Neuronal stem cell (in vitro differentiated cells): ENCODE results near the gene CTNNA1.

Experiments
- DNase-seq: peaks from one replicate; pipeline ENCODE4 v3.0.0-alpha.2; 2013; ENCODE audit warnings: low spot score
- H2AFZ ChIP-seq: one replicate; pipeline ENCODE4 v1.6.1; 2013; ENCODE audit warnings: mild to moderate bottlenecking, low read length, inconsistent platforms
- H2AK5ac ChIP-seq: 2 replicates; pipeline ENCODE4 v1.6.1; 2013; ENCODE audit warnings: low read depth, mild to moderate bottlenecking, inconsistent platforms, low read length, moderate library complexity, mixed read lengths
- H2BK120ac ChIP-seq: 2 replicates; pipeline ENCODE4 v1.6.1; 2013; ENCODE audit warnings: low read depth, mild to moderate bottlenecking, inconsistent platforms, low read length, moderate library complexity, mixed read lengths
- H2BK12ac ChIP-seq: one replicate; pipeline ENCODE4 v1.6.1; 2013; ENCODE audit warnings: low read length, inconsistent platforms
- H2BK15ac ChIP-seq: 2 replicates; pipeline ENCODE4 v1.6.1; 2013; ENCODE audit warnings: mild to moderate bottlenecking, low read length, inconsistent platforms, mixed read lengths
- H2BK5ac ChIP-seq: one replicate; pipeline ENCODE4 v1.6.1; 2013; ENCODE audit warnings: inconsistent platforms, mild to moderate bottlenecking, low read length, moderate library complexity
- H3K14ac ChIP-seq: one replicate; pipeline ENCODE4 v1.6.1; 2013; ENCODE audit warnings: low read length, inconsistent platforms
- H3K18ac ChIP-seq: 2 replicates; pipeline ENCODE4 v1.6.1; 2013; ENCODE audit warnings: low read length, inconsistent platforms
- H3K23ac ChIP-seq: 2 replicates; pipeline ENCODE4 v1.6.1; 2013; ENCODE audit warnings: low read depth, mild to moderate bottlenecking, mixed read lengths, low read length, inconsistent platforms; ENCODE audit not compliant: poor library complexity
- H3K27ac ChIP-seq: replicated peaks from 3 replicates; pipeline ENCODE4 v1.5.1; 2013; ENCODE audit warnings: low read length, inconsistent platforms
- H3K27me3 ChIP-seq, 3 experiments: 2 replicates each; pipeline ENCODE4 v1.6.1; 2013; ENCODE audit warnings: low read length in 3 of 3, mild to moderate bottlenecking in 2 of 3, inconsistent platforms in 1 of 3, low read depth in 1 of 3, mixed read lengths in 1 of 3, moderate library complexity in 1 of 3; ENCODE audit not compliant: control insufficient read depth in 3 of 3, insufficient read depth in 3 of 3
- H3K36me3 ChIP-seq, 2 donors: replicated peaks in 1 of 2; 2 replicates each; pipeline ENCODE4 v1.6.1; 2013; ENCODE audit warnings: low read length in 2 of 2; ENCODE audit not compliant: control insufficient read depth in 2 of 2, insufficient read depth in 2 of 2
- H3K4ac ChIP-seq: 2 replicates; pipeline ENCODE4 v1.6.1; 2013; ENCODE audit warnings: inconsistent platforms, mild to moderate bottlenecking, low read length, moderate library complexity
- H3K4me1 ChIP-seq, 2 donors: 1 replicate in 1 of 2; 2 replicates in 1 of 2; pipeline ENCODE4 v1.6.1; 2013; ENCODE audit warnings: low read length in 2 of 2, low read depth in 1 of 2; ENCODE audit not compliant: control insufficient read depth in 2 of 2, insufficient read depth in 1 of 2
- H3K4me2 ChIP-seq: one replicate; pipeline ENCODE4 v1.6.1; 2013; ENCODE audit warnings: mild to moderate bottlenecking, low read length, inconsistent platforms; ENCODE audit not compliant: insufficient read depth, poor library complexity, severe bottlenecking
- H3K4me3 ChIP-seq, 2 donors: 2 replicates each; pipeline ENCODE4 v1.5.1; 2013; ENCODE audit warnings: low read length in 2 of 2, mild to moderate bottlenecking in 2 of 2, inconsistent platforms in 1 of 2, moderate library complexity in 1 of 2
- H3K79me1 ChIP-seq: one replicate; pipeline ENCODE4 v1.6.1; 2013; ENCODE audit warnings: low read depth, mild to moderate bottlenecking, inconsistent platforms, low read length, moderate library complexity
- H3K9ac ChIP-seq: one replicate; pipeline ENCODE4 v1.6.1; 2013; ENCODE audit warnings: mild to moderate bottlenecking, low read depth, low read length, inconsistent platforms; ENCODE audit not compliant: poor library complexity
- H3K9me3 ChIP-seq, 2 donors: replicated peaks in 1 of 2; 2 replicates each; pipeline versions ENCODE3 to v1.6.1; 2013; ENCODE audit warnings: low read length in 2 of 2, mild to moderate bottlenecking in 2 of 2, inconsistent platforms in 1 of 2, low read depth in 1 of 2, mixed read lengths in 1 of 2, moderate library complexity in 1 of 2; ENCODE audit not compliant: control insufficient read depth in 2 of 2, insufficient read depth in 1 of 2
- H4K8ac ChIP-seq: one replicate; pipeline ENCODE4 v1.6.1; 2013; ENCODE audit warnings: low read depth, mild to moderate bottlenecking, inconsistent platforms, low read length, moderate library complexity
- H4K91ac ChIP-seq: one replicate; pipeline ENCODE4 v1.6.1; 2013; ENCODE audit warnings: low read length, low read depth, mild to moderate bottlenecking, inconsistent platforms; ENCODE audit not compliant: poor library complexity
- WGBS, 2 donors: extraction: QIAGEN DNeasy Blood & Tissue Kit; methylation state at CpG; one replicate each; pipeline ENCODE4 v1.1.7; 2013; ENCODE audit warnings: missing lambda C conversion rate in 2 of 2, mixed read lengths in 1 of 2; ENCODE audit not compliant: insufficient read length in 2 of 2, insufficient replicate concordance in 1 of 2; ENCODE audit errors: extremely low coverage in 2 of 2; 5-methylcytosine and 5-hydroxymethylcytosine counted together

Gene CTNNA1

DNA sequence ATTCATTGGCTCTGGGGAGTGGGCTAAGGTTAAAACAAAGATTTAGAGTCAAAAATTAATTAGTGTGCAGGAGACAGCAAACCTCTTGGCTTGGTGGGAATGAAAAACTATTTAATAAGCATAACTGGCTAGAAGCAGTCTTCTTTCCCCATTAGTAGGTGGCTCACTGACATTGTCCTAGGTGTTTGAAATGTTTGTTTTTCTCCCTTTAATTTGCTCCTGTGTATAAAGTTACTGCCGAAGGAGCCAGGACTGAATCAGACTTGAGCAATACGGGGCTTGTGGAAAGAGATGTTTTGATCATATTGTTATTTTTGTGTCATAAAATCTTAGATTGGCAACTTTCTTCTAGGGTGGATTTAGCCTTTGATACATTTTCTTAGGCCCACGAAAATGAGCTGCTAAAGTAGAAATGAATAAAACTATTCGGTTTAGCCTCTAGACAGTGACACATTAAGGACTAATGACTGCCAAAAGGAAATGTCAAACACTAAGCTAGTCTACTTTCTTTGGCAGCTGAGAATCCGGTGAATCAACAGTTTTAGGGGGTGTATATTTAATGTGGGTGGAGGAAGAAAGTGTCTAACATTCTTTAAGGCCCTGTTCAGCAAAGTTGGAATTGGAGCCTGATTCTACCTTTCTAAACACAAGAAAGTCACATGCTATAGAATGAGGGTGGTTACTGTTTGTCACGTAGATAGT lies 91.7 kb downstream of the CTNNA1 start:
- Histone ChIP-seq H3K79me1 (no peaks in the 10 kb centered on the region), H3K36me3 (peaks cover 0 to 11% of the 10 kb centered on the region in 2 donors), H3K9me3 (no peaks in the 10 kb centered on the region), H3K4me2 (no peak overlapping the region), H2AFZ (no peak overlapping the region), H3K4ac (no peak overlapping the region), H2BK120ac (no peak overlapping the region), H2BK12ac (no peak overlapping the region), H3K14ac (no peak overlapping the region), H2BK15ac (no peak overlapping the region), H3K27me3 (no peaks in the 10 kb centered on the region), H2BK5ac (no peak overlapping the region), H4K8ac (no peak overlapping the region), H3K18ac (no peak overlapping the region), H3K4me1 (peaks cover 0 to 1% of the 10 kb centered on the region in 2 donors), H4K91ac (no peak overlapping the region), H3K4me3 (no peak overlapping the region), H3K23ac (no peak overlapping the region), H3K27ac (no peak overlapping the region), H2AK5ac (no peak overlapping the region), H3K9ac (no peak overlapping the region)
- WGBS, 2 donors, result no CpG with 5 or more reads among the region's 6 CpGs
- no peak for DNase-seq

DNA sequence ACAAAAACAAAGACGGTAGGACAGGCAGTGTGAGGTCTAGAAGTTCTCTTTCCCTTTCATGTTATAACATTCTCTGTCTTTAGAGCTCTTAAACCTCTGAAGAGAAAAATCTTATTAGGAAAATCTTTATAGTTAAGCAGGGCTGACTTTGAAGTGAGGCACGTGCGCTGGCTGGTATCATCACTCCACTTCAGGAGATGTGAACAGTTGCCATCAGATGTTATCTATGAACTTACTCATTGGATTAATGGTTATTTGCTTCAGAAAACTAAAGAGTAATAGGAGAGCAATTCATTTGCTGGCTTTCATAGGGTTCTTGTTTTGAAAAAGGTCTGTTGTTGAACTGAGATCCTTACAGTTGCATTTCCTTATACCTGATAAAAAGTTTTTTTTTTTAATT lies 96.2 kb downstream of the CTNNA1 start:
- H2AFZ ChIP-seq, result no peak overlapping the region
- no peak overlapping the region for H4K8ac ChIP-seq
- no peak overlapping the region for H3K4ac ChIP-seq
- H3K4me2 ChIP-seq, result no peak overlapping the region
- H3K79me1 ChIP-seq, result no peaks in the 10 kb centered on the region
- no peaks in the 10 kb centered on the region for H3K27me3 ChIP-seq
- H2BK12ac ChIP-seq, result no peak overlapping the region
- no peaks in the 10 kb centered on the region for H3K9me3 ChIP-seq
- no CpG with 5 or more reads among the region's 3 CpGs for WGBS, 2 donors
- H3K23ac ChIP-seq, result no peak overlapping the region
- H4K91ac ChIP-seq, result no peak overlapping the region
- no peak overlapping the region for H3K9ac ChIP-seq
- no peak for DNase-seq
- H3K36me3 ChIP-seq, result peaks cover 0 to 2% of the 10 kb centered on the region in 2 donors
- H2BK15ac ChIP-seq, result no peak overlapping the region
- no peak overlapping the region for H2AK5ac ChIP-seq
- H3K14ac ChIP-seq, result no peak overlapping the region
- H2BK5ac ChIP-seq, result no peak overlapping the region
- no peak overlapping the region for H3K18ac ChIP-seq
- no peak overlapping the region for H3K27ac ChIP-seq
- H3K4me3 ChIP-seq, result no peak overlapping the region
- no peak overlapping the region for H2BK120ac ChIP-seq
- H3K4me1 ChIP-seq, result no peaks in the 10 kb centered on the region

DNA sequence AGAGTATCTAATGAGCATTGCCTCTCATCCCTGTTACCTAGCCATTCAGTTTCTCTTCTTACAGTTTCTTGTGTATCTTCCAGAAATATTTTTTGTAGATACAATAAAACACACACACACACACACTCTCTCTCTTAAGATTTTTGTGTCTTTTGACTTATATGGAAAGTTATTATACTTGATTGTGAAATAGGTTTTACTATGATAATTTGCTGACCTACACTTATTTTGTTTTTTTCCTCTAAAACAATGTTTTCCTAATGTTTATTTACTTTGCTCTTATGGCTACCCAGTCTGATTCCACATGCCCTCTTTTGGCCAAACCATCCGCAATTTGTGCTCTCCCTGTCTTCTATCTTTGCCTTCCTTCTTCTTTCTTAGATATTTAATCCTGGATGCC lies 96.7 kb downstream of the CTNNA1 start:
- Histone ChIP-seq H3K18ac (no peak overlapping the region), H3K23ac (no peak overlapping the region), H4K8ac (no peak overlapping the region), H3K4ac (no peak overlapping the region), H3K14ac (no peak overlapping the region), H3K36me3 (peaks cover 0 to 2% of the 10 kb centered on the region in 2 donors), H3K9ac (no peak overlapping the region), H3K27me3 (no peaks in the 10 kb centered on the region), H2BK5ac (no peak overlapping the region), H2AK5ac (no peak overlapping the region), H2BK12ac (no peak overlapping the region), H3K79me1 (no peaks in the 10 kb centered on the region), H3K9me3 (no peaks in the 10 kb centered on the region), H3K4me2 (no peak overlapping the region), H3K4me1 (no peaks in the 10 kb centered on the region), H2BK15ac (no peak overlapping the region), H4K91ac (no peak overlapping the region), H2AFZ (no peak overlapping the region), H2BK120ac (no peak overlapping the region), H3K27ac (no peak overlapping the region), H3K4me3 (no peak overlapping the region)
- no CpG with 5 or more reads among the region's 1 CpG for WGBS, 2 donors
- DNase-seq, result no peak

DNA sequence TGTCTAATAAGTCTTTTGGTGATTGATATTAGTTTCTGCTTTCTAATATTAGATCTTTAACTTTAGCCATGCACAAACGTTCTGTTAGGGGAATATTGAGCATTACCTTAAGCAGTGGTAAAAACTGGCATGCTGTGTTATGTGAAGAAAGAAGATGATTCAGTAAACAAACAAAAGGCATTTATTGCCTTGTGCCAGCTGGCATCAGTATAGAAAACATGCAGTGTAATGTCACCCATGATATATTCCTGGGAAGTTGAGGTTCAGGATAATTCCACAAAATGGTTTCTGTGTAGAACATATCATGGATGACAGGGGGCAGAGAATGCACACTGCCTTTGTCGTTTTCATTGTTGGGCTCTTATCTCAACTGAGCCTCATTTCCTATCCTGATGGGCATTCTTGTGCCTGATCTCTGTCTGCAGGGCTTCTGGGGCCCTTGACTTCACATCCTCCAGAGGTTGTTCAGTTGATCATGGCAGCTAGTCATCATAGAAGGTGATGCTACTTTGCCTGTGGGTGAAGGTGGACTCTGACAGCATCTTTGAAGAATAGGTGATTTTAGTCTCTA lies 97.7 kb downstream of the CTNNA1 start:
- Histone ChIP-seq H4K8ac (no peak overlapping the region), H3K9ac (no peak overlapping the region), H3K4me3 (no peak overlapping the region), H3K9me3 (no peaks in the 10 kb centered on the region), H3K4me1 (no peaks in the 10 kb centered on the region), H4K91ac (no peak overlapping the region), H3K4me2 (no peak overlapping the region), H2BK5ac (no peak overlapping the region), H3K14ac (no peak overlapping the region), H3K79me1 (no peaks in the 10 kb centered on the region), H3K27me3 (no peaks in the 10 kb centered on the region), H3K4ac (no peak overlapping the region), H3K18ac (no peak overlapping the region), H2BK120ac (no peak overlapping the region), H2BK12ac (no peak overlapping the region), H3K23ac (no peak overlapping the region), H2AFZ (no peak overlapping the region), H3K36me3 (peaks cover 0 to 2% of the 10 kb centered on the region in 2 donors), H3K27ac (no peak overlapping the region), H2AK5ac (no peak overlapping the region), H2BK15ac (no peak overlapping the region)
- DNase-seq, result no peak
- WGBS, 2 donors, result no CpG with 5 or more reads among the region's 2 CpGs
